IPS DF 4.7 (cell line): Measurements from ENCODE around the gene NEO1.
"Not testable (repeated sequence)": the region's sequence is repeated elsewhere in the genome, so short reads cannot be mapped to it uniquely, and the experiment has no call there.

Source experiments
- DNase-seq: peaks from one replicate; pipeline ENCODE4 v3.0.0-alpha.2; 2013; ENCODE audit warnings: low spot score; ENCODE audit errors: extremely low read depth

The NEO1 gene

GRCh38 chr15:73195166-73195565 is 142.9 kb downstream of the NEO1 start:
- DNase-seq, result no peak

- no peak for DNase-seq
Measured at GRCh38 chr15:73196113-73196512, 143.8 kb downstream of the NEO1 start.

GRCh38 chr15:73200339-73200738 is 148.1 kb downstream of the NEO1 start:
- DNase-seq, result no peak

- DNase-seq, result no peak
Measured at GRCh38 chr15:73210630-73211029, 158.4 kb downstream of the NEO1 start.

GRCh38 chr15:73212424-73212823 is 160.2 kb downstream of the NEO1 start:
- no peak for DNase-seq

GRCh38 chr15:73221450-73221849 is 169.2 kb downstream of the NEO1 start:
- not testable (repeated sequence) for DNase-seq

GRCh38 chr15:73225358-73226015 is 173.2 kb downstream of the NEO1 start:
- DNase-seq, result no peak

GRCh38 chr15:73226093-73226814 is 174.0 kb downstream of the NEO1 start:
- DNase-seq, result no peak

GRCh38 chr15:73227433-73228056 is 175.3 kb downstream of the NEO1 start:
- DNase-seq, result no peak

GRCh38 chr15:73228128-73228646 is 175.9 kb downstream of the NEO1 start:
- DNase-seq, result no peak

- DNase-seq, result no peak
Measured at GRCh38 chr15:73231661-73232419, 179.6 kb downstream of the NEO1 start.

GRCh38 chr15:73232776-73233175 is 180.5 kb downstream of the NEO1 start:
- DNase-seq, result no peak

- DNase-seq, result no peak
Measured at GRCh38 chr15:73233623-73234022, 181.4 kb downstream of the NEO1 start.

GRCh38 chr15:73237910-73238309 is 185.6 kb downstream of the NEO1 start:
- DNase-seq, result no peak

- no peak for DNase-seq
Measured at GRCh38 chr15:73239564-73240215, 187.4 kb downstream of the NEO1 start.

- no peak for DNase-seq
Measured at GRCh38 chr15:73240866-73241499, 188.7 kb downstream of the NEO1 start.

- no peak for DNase-seq
Measured at GRCh38 chr15:73244333-73244732, 192.1 kb downstream of the NEO1 start.

- no peak for DNase-seq
Measured at GRCh38 chr15:73246439-73246838, 194.2 kb downstream of the NEO1 start.

- no peak for DNase-seq
Measured at GRCh38 chr15:73246898-73247297, 194.6 kb downstream of the NEO1 start.

- no peak for DNase-seq
Measured at GRCh38 chr15:73247331-73247730, 195.1 kb downstream of the NEO1 start.

- DNase-seq, result no peak
Measured at GRCh38 chr15:73249499-73249898, 197.2 kb downstream of the NEO1 start.
